Effector memory CD4-positive, alpha-beta T cell (primary cell): ENCODE results near the gene GRID1.

Experiments
- DNase-seq, 3 donors: peaks; one replicate each; pipeline ENCODE4 v3.0.0-alpha.2; 2020
- H3K27ac ChIP-seq: 2 replicates; pipeline ENCODE4 v1.7.0; 2013; ENCODE audit warnings: mild to moderate bottlenecking, low read length, moderate library complexity; ENCODE audit not compliant: insufficient read depth, poor library complexity, severe bottlenecking
- H3K27me3 ChIP-seq: replicated peaks from 2 replicates; pipeline ENCODE4 v1.7.0; 2013; ENCODE audit warnings: mild to moderate bottlenecking, low read length; ENCODE audit not compliant: insufficient read depth, control insufficient read depth, poor library complexity, severe bottlenecking
- H3K36me3 ChIP-seq: 2 replicates; pipeline ENCODE4 v1.7.0; 2013; ENCODE audit warnings: mild to moderate bottlenecking, low read length, moderate library complexity; ENCODE audit not compliant: control insufficient read depth, insufficient read depth
- H3K4me1 ChIP-seq: 2 replicates; pipeline ENCODE4 v1.7.0; 2013; ENCODE audit warnings: low read length, mild to moderate bottlenecking; ENCODE audit not compliant: control insufficient read depth, insufficient read depth, poor library complexity, severe bottlenecking
- H3K4me3 ChIP-seq: 2 replicates; pipeline ENCODE4 v1.7.0; 2013; ENCODE audit warnings: low read length, low read depth, mild to moderate bottlenecking; ENCODE audit not compliant: insufficient read depth, poor library complexity, severe bottlenecking
- H3K9me3 ChIP-seq: 2 replicates; pipeline ENCODE4 v1.7.0; 2013; ENCODE audit warnings: mild to moderate bottlenecking, low read length, moderate library complexity; ENCODE audit not compliant: control insufficient read depth

Gene GRID1

DNA sequence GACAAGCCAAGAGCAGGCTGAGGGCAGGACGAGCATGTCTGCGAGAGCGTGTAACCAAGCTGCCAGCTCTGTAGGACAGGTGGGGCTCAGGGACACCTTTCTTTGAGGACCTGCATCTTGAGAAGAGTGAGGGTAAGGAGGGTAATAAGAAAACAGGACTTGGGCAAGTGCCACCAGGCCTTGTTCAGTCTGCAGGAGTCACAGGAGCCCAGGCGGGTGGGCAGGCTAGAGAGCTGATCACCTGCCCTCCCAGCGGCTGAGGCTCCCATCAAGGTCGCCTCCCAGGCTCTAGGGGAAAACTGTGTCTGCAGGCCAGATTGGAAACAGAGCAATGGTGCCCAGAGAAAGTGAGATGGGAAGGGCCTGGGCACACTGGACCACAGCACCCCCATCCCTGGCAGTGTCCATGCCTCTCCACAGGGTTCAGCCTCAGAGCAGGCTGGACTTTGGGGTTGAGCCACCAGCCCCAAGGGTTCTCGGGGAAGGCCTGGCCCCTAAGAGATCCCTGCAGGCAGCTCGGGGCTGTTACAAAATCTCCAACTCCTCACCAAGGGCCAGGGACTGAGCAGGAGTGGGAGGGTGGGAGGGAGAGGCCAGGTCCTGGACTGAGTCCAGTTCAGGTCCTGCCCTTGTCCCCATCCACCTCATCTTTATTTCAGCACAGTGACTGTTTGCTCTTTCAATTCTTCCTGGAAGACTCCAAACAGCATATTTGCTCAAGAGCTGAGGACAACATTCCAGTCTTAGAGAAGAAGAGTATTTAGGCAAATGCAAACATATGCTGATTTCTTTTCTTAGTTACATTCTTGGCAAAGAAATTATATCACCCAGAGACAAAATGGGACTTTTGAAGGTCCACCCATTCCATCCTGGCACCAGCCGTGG, 161.9 kb downstream of the GRID1 start:
- H3K9me3 ChIP-seq, result no peaks in the 10 kb centered on the region
- no peak overlapping the region for H3K4me3 ChIP-seq
- H3K27me3 ChIP-seq, result no peaks in the 10 kb centered on the region
- H3K27ac ChIP-seq, result no peak overlapping the region
- H3K36me3 ChIP-seq, result no peaks in the 10 kb centered on the region
- H3K4me1 ChIP-seq, result no peaks in the 10 kb centered on the region
- no peak for DNase-seq

DNA sequence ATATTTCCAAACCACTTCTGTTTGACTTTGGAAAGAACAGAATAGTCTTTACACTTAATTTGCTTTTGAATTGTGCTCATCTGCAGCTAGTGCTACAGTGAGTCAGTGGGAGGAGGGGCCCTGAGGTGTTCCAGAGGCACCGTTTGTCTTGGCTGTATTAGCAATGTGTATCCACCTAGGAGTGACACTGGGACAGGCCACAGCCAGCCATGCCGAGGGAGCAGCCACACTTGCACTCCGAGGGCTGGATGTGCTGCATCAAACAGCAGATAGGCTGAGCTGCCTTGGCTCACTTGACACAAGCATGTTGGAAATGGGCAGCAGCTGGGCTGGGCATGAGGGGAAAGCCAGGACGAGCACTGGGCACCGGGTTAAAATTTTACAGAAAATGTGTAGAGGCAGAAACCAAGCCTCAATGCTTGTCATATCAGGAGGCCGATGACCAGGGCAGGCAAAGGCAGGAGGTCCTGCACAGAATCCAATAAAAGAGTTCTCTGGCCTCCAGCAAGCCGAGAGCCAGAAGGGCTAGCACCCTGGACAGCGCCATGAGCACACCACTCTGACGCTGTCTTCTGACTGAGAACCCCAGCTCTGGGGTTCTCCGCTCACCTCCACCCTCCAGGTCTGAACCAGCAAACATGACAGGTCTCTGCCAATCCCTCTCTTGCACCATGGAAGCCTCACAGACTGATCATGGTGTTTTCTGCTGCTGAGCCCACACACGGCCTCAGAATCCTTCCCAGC, 163.3 kb downstream of the GRID1 start:
- Histone ChIP-seq H3K9me3 (no peaks in the 10 kb centered on the region), H3K27ac (no peak overlapping the region), H3K4me3 (no peak overlapping the region), H3K36me3 (no peaks in the 10 kb centered on the region), H3K27me3 (no peaks in the 10 kb centered on the region), H3K4me1 (no peaks in the 10 kb centered on the region)
- no peak for DNase-seq

DNA sequence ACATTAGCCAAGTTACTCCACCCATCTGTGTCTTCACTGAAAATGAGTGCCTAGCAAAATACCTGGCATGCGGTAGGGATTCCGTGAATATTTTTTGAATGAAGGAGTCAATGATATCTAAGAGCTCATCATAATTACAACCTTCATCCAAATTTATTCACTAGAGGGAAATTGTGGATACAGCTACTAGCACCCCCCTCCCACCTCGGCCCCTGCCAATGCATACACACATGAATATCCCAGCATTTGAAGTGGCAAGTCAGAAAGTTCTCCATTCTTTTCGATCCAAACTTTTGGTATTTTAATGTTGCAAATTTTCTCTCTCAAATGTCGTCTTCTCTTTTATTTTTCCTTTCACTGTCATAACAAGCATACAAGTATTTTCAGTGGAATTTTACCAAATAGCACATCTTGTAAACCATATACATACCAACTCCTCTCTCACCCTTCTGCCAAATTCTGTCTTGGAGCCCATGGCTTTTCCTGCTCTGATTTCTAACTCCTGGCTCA, 164.3 kb downstream of the GRID1 start:
- Histone ChIP-seq H3K36me3 (no peaks in the 10 kb centered on the region), H3K4me3 (no peak overlapping the region), H3K27ac (no peak overlapping the region), H3K4me1 (no peaks in the 10 kb centered on the region), H3K9me3 (no peaks in the 10 kb centered on the region), H3K27me3 (no peaks in the 10 kb centered on the region)
- DNase-seq, result no peak

DNA sequence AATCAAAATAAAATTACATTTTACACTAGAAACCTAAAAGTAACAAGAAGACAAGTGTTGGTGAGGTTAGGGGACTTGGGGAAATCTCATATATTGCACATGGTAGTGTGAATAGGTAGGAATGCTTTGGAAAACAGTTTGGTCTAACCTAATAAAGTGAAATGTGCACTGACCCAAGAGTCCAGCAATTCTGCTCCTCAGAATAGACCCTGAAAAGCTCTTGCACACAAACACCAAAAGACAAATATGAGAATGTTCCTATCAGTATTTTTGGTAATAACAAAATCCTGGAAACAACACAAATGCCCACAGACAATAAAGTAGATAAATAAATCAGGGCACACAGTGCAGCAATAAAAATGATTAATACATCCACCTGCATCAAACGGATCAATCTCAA, 165.7 kb downstream of the GRID1 start:
- Histone ChIP-seq H3K36me3 (no peaks in the 10 kb centered on the region), H3K27me3 (no peaks in the 10 kb centered on the region), H3K4me1 (no peaks in the 10 kb centered on the region), H3K9me3 (no peaks in the 10 kb centered on the region), H3K27ac (no peak overlapping the region), H3K4me3 (no peak overlapping the region)
- DNase-seq, result no peak

DNA sequence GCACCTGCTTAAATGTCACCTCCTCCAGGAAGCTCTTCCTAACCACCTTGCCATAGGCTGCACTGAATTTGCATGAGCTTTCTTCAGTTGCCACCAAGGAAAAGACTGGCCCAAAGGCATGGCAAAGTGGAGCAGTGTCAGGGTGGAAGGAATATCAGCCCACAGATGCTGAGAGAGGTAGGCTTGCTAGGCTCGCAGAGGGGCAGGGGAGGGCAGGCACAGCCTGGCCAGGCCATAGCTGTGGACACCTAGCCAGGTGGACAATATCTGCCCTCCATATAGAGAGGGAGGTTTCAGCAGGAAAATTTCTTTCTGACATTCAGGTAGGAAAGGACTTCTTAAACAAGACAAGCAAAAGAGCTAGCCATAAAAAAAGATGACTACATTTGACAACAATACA, 166.3 kb downstream of the GRID1 start:
- no peak overlapping the region for H3K27ac ChIP-seq
- no peak overlapping the region for H3K4me3 ChIP-seq
- H3K9me3 ChIP-seq, result no peaks in the 10 kb centered on the region
- no peak for DNase-seq
- no peaks in the 10 kb centered on the region for H3K36me3 ChIP-seq
- no peaks in the 10 kb centered on the region for H3K4me1 ChIP-seq
- H3K27me3 ChIP-seq, result no peaks in the 10 kb centered on the region

DNA sequence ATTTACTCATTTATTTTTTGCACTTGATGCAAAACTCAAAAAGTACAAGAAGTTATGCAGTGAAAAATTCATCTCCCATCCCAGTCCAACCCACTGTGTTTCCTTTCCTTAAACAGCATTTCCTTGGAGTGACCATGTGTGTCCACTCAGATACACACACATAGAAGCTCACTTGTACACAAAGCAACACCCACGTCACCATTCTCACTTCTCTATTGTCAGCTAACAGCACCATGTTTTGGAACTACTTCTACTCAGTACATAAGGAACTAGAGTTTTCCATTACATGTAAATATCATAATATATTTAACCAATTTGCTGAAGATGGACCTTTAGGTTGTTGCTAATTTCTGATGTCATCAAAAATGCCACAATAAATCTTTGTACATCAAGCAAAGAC, 167.6 kb downstream of the GRID1 start:
- no peaks in the 10 kb centered on the region for H3K4me1 ChIP-seq
- H3K36me3 ChIP-seq, result no peaks in the 10 kb centered on the region
- no peaks in the 10 kb centered on the region for H3K9me3 ChIP-seq
- no peak overlapping the region for H3K27ac ChIP-seq
- no peak for DNase-seq
- H3K27me3 ChIP-seq, result no peaks in the 10 kb centered on the region
- H3K4me3 ChIP-seq, result no peak overlapping the region

DNA sequence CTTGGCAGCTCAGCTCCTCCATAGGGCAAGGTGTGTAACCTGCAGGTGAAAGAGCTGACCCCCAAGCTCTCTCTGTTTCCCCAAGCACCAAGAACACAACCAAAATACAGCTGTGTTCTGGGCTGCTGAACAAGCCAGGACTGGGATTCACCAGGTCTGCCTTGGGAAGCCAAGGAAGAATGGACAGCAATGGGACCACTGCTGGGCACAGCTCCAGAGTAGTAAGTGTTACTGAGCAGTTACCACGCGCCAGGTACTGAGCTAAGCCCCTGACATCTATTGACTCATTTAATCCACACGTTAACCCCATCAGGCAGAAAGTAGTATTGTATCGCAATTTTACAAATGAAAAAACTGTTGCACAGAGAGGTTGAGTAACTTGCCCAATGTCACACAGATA, 168.3 kb downstream of the GRID1 start:
- no peaks in the 10 kb centered on the region for H3K4me1 ChIP-seq
- no peak for DNase-seq
- no peaks in the 10 kb centered on the region for H3K36me3 ChIP-seq
- H3K9me3 ChIP-seq, result no peaks in the 10 kb centered on the region
- no peak overlapping the region for H3K4me3 ChIP-seq
- no peaks in the 10 kb centered on the region for H3K27me3 ChIP-seq
- H3K27ac ChIP-seq, result no peak overlapping the region

DNA sequence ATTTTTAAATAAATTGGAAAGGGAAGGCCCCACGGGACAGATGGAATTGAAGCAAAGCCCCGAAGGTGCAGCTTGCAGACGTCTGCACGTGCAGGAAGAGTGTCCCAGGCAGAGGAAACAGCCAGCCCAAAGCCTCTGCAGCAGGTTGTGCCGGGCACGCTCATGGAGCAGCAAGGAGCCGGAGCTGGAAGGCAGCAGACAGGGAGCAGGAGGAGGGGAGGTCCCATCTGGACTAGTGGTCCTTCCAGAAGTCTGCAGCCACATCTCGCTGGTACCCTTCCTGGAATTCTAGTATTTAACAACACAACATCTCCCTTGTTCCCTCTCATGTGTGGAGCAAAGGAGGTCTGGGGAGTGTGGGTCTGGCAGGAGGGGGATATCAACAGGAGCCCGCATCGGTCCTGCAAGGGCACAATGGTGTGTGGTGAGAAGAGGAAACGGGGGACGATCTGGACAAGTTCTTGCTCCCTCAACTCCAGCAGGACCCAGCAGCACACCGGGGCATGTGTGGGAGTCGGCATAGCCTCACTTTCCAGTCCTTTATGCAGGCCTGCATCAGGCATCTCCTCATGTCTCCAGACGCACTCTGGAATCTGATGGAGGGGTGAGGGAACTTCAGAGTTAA, 169.3 kb downstream of the GRID1 start:
- H3K27me3 ChIP-seq, result no peaks in the 10 kb centered on the region
- DNase-seq, result no peak
- no peaks in the 10 kb centered on the region for H3K9me3 ChIP-seq
- H3K36me3 ChIP-seq, result no peaks in the 10 kb centered on the region
- H3K4me1 ChIP-seq, result no peaks in the 10 kb centered on the region
- H3K27ac ChIP-seq, result no peak overlapping the region
- H3K4me3 ChIP-seq, result no peak overlapping the region

DNA sequence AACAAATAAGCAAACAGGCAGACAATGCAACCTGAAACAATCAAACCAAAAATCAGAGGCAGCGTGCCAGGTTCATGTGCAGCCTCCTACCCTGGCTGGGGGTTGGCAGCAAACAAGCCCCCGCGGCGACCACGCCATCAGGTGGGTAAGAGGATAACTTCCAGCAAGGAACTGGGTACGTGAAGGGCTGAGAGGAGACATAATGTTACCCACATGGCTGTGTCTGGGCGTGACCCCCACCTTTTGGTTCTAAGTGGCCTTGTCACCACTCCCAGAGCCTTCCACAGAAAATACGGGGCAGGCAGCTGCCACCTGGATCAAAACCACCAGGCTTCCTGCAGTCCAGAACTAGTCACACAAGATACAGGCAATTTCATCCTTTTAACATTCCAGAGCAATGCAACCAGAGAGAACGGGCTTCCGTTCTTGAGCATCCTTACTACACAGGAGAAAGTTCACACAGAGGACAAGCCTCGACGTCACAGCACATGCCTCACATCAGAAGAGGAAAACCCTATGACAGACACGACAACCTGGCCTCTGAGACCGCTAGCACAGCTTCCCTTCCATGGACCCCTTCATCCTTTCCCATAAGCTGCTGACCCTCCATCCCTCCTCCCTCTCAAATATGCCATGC, 171.0 kb downstream of the GRID1 start:
- Histone ChIP-seq H3K36me3 (no peaks in the 10 kb centered on the region), H3K4me1 (no peaks in the 10 kb centered on the region), H3K27me3 (no peaks in the 10 kb centered on the region), H3K9me3 (no peaks in the 10 kb centered on the region), H3K4me3 (no peak overlapping the region), H3K27ac (no peak overlapping the region)
- DNase-seq, result no peak
